Stomach (tissue), 9 donors: ENCODE measurements around the gene GANAB. TPM values are rescaled to one million over a fixed set of nuclear protein-coding genes. Genes with fewer than 3 reads are reported as not detected.

Experiments used
- DNase-seq, 2 donors: peaks; one replicate each; pipeline versions ENCODE4 v3.0.0 to v3.0.0-alpha.2; 2013 to 2019
- H3K27ac ChIP-seq, 5 donors: fragments of 200-600 bp in 4 of 5; sonication (generic) in 4 of 5; one replicate each; pipeline ENCODE4 v1.5.1; 2013 to 2019; ENCODE audit warnings: mild to moderate bottlenecking in 1 of 5, moderate library complexity in 1 of 5
- H3K27me3 ChIP-seq, 3 donors: fragments of 200-600 bp; sonication (generic); one replicate each; pipeline ENCODE4 v1.5.1; 2017 to 2019; ENCODE audit warnings: mixed run types in 1 of 3
- H3K36me3 ChIP-seq, 4 donors: fragments of 200-600 bp; sonication (generic); 1 replicate in 3 of 4; 2 replicates in 1 of 4; pipeline ENCODE4 v1.5.1; 2016 to 2019
- H3K4me1 ChIP-seq, 4 donors: fragments of 200-600 bp; sonication (generic); one replicate each; pipeline ENCODE4 v1.5.1; 2016 to 2019
- H3K4me3 ChIP-seq, 4 donors: fragments of 200-600 bp; sonication (generic) in 3 of 4; one replicate each; pipeline ENCODE4 v1.5.1; 2016 to 2019; ENCODE audit warnings: mild to moderate bottlenecking in 1 of 4
- H3K9me3 ChIP-seq, 4 donors: fragments of 200-600 bp; sonication (generic); one replicate each; pipeline ENCODE4 v1.5.1; 2016 to 2019
- EP300 ChIP-seq: sonication (generic); formaldehyde crosslinking; IDR thresholded peaks from one replicate; pipeline ENCODE4 v1.6.1; 2017; ENCODE audit warnings: antibody characterized with exemption
- POLR2A ChIP-seq, 4 donors: fragments of 450-650 bp; IDR thresholded peaks; one replicate each; pipeline ENCODE4 v1.6.1; 2016; ENCODE audit warnings: antibody characterized with exemption in 4 of 4, control low read depth in 2 of 4, mild to moderate bottlenecking in 1 of 4, moderate library complexity in 1 of 4
- POLR2AphosphoS5 ChIP-seq, 3 donors: sonication (generic); formaldehyde crosslinking; IDR thresholded peaks; one replicate each; pipeline ENCODE4 v1.6.1; 2016; ENCODE audit warnings: antibody characterized with exemption in 3 of 3
- WGBS, 5 donors: extraction: QIAGEN DNeasy Blood & Tissue Kit in 3 of 5; methylation state at CpG; one replicate each; pipeline versions ENCODE4 v1.1.5 to v1.1.7; 2013 to 2018; 5-methylcytosine and 5-hydroxymethylcytosine counted together
- intact Hi-C: fragments of 100-400 bp; cut with DNase I; formaldehyde crosslinking; loops from one replicate; pipeline ENCODE4 v1.15.1; 2023; ENCODE audit warnings: low total_unique reads
- polyA plus RNA-seq, 3 donors: library from polyadenylated mRNA; stranded (reverse); fragments of 200-250 nt; gene quantifications; one replicate each; pipeline ENCODE4 v1.2.3, GENCODE V29; 2013
- total RNA-seq, 5 donors: library from RNA; depleted of rRNA; stranded (reverse); fragments of >200 nt; gene quantifications; one replicate each; pipeline versions ENCODE4 v1.1.0 to v1.2.3, GENCODE V29; 2014 to 2016
- TF ChIP-seq, protein P1 (sequence below), 7 experiments: fragments of 450-650 bp in 4 of 7; fragments of 200-600 bp in 3 of 7; sonication (generic) in 3 of 7; IDR thresholded peaks; one replicate each; pipeline ENCODE4 v1.5.1; 2016 to 2019; ENCODE audit warnings: antibody characterized with exemption in 7 of 7, control low read depth in 2 of 7, mild to moderate bottlenecking in 1 of 7
- donor health status: healthy with polysubstance abuse.
- donor health status: Bipolar disorder and iron deficiency.
- donor health status: healthy.

GANAB gene
- total and polyA plus RNA-seq, 8 donors, result 21.4 to 155 (median 75.1) TPM

DNA sequence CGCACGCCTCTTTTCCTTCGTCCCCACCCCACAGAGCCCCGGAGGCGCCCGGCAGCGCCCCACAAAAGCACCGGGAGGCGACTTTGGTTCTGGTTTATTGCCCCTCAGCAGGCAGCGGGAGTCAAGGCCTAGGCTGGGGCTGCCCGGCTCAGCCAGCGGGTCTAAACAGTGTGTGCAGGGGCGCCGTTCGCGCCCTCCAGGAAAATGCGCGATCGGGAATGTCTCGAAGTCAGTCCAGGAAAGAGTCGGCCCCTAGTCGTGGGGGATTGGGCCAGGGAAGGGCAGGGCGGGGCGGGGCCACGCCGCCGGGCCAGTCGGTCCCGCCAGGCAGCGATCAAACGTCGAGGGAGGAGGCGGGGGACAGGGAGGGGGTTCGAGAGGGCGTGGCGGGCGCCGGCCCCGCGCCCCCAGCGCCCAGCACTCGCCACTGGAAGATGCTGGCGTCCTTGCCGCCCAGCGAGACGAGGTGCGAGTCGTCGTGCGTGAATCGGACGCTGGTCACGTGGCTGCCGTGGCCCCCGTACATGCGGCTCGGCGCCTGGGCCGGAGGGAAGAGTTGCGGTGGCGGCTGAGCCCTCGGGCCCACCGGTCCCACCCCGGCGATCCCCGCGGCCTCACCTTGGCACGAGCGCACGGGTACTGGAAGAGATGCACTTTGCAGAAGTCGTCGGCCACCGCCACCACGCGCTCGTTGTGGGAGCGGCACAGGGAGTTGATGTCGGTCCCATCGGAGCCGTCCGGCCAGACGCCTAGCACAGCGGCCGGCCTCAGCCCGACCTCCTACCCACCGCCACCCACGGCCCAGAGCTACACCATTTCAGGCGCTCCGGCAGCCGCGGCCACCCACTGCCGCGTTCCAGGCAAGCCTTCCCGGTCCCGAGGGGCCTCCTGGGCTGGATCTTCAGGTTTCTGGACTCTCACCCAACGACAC lies 44.0 kb downstream of the GANAB start:
- intact Hi-C loops, result no loop called here
- peaks cover 29 to 66% (median 42%) of the 10 kb centered on the region in 4 donors for H3K4me1 ChIP-seq
- no peak for TF ChIP-seq POLR2A (IDR thresholded peaks at IDR 0.05)
- TF ChIP-seq POLR2AphosphoS5 (IDR thresholded peaks at IDR 0.05), result peak in 2 of 3 donors; percentile 9 to 46
- TF ChIP-seq, protein P1, sequence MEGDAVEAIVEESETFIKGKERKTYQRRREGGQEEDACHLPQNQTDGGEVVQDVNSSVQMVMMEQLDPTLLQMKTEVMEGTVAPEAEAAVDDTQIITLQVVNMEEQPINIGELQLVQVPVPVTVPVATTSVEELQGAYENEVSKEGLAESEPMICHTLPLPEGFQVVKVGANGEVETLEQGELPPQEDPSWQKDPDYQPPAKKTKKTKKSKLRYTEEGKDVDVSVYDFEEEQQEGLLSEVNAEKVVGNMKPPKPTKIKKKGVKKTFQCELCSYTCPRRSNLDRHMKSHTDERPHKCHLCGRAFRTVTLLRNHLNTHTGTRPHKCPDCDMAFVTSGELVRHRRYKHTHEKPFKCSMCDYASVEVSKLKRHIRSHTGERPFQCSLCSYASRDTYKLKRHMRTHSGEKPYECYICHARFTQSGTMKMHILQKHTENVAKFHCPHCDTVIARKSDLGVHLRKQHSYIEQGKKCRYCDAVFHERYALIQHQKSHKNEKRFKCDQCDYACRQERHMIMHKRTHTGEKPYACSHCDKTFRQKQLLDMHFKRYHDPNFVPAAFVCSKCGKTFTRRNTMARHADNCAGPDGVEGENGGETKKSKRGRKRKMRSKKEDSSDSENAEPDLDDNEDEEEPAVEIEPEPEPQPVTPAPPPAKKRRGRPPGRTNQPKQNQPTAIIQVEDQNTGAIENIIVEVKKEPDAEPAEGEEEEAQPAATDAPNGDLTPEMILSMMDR (IDR thresholded peaks at IDR 0.05), result peak in 3 of 7 experiments; percentile 2 to 16 (median 12)
- TF ChIP-seq EP300, result no peak
- H3K27ac ChIP-seq, result peak overlapping the region; percentile 71 to 98 (median 96)
- H3K27me3 ChIP-seq, result no peaks in the 10 kb centered on the region
- peak overlapping the region; percentile 69 to 100 (median 86) for H3K4me3 ChIP-seq
- WGBS, 5 donors, result 6 to 22% (median 10%) methylated on average over 30 to 96 of the region's 96 CpGs
- H3K36me3 ChIP-seq, result peaks cover 24 to 58% (median 49%) of the 10 kb centered on the region in 4 donors
- DNase-seq, result peak; percentile 65 to 92
- no peaks in the 10 kb centered on the region for H3K9me3 ChIP-seq

- no peaks in the 10 kb centered on the region for H3K27me3 ChIP-seq
- peak within 1 kb of the TSS; percentile 96 to 98 (median 96) for H3K27ac ChIP-seq
- peaks cover 29 to 68% (median 42%) of the 10 kb centered on the region in 4 donors for H3K4me1 ChIP-seq
- TF ChIP-seq POLR2A (IDR thresholded peaks at IDR 0.05) (peak in 1 of 4 donors; percentile 18), POLR2AphosphoS5 (IDR thresholded peaks at IDR 0.05) (peak in 2 of 3 donors; percentile 75 to 86), EP300 (no peak)
- TF ChIP-seq, protein P1 (IDR thresholded peaks at IDR 0.05), result no peak
- intact Hi-C loops, result no loop called here
- H3K36me3 ChIP-seq, result peaks cover 32 to 58% (median 50%) of the 10 kb centered on the region in 4 donors
- no peaks in the 10 kb centered on the region for H3K9me3 ChIP-seq
- peak; percentile 97 to 99 for DNase-seq
- WGBS, 5 donors, result 0 to 1% (median 0%) methylated on average over 28 to 83 of the region's 83 CpGs
- peak within 1 kb of the TSS; percentile 69 to 100 (median 86) for H3K4me3 ChIP-seq
Observed at GRCh38 chr11:62601372-62602140, 44.9 kb downstream of the GANAB start, which contains the start of gene MTA2. Gene MTA2 (minus strand): TSS chr11:62601865. CDS start chr11:62601450, 415 bp downstream.

DNA sequence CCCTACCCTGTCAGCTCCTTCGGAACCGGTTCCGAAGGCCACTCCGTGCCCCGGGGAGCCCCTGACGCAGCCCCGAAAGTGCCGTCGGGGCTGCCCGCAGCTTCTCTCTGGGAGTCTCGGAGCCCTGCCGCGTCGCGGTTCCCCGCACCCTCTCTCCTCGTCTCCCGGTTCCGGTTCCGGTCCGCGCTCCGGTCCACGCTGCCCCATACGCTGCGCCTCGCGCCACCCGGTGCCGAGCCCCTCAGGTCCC lies 45.4 kb downstream of the GANAB start:
- H3K4me1 ChIP-seq, result peaks cover 29 to 68% (median 42%) of the 10 kb centered on the region in 4 donors
- DNase-seq, result peak in 1 of 2 donors; percentile 52
- TF ChIP-seq POLR2AphosphoS5 (IDR thresholded peaks at IDR 0.05) (no peak), POLR2A (IDR thresholded peaks at IDR 0.05) (no peak), EP300 (no peak)
- TF ChIP-seq, protein P1 (IDR thresholded peaks at IDR 0.05), result no peak
- H3K9me3 ChIP-seq, result no peaks in the 10 kb centered on the region
- H3K27me3 ChIP-seq, result no peaks in the 10 kb centered on the region
- 0 to 1% (median 0%) methylated on average over 24 to 30 of the region's 30 CpGs for WGBS, 5 donors
- H3K36me3 ChIP-seq, result peaks cover 33 to 58% (median 50%) of the 10 kb centered on the region in 4 donors
- H3K4me3 ChIP-seq, result peak overlapping the region; percentile 69 to 100 (median 86)
- intact Hi-C loops, result no loop called here
- H3K27ac ChIP-seq, result peak overlapping the region; percentile 96 to 98 (median 96)
